Smooth muscle cell (in vitro differentiated cells): Measurements from ENCODE around the gene TLR5. TPM values are rescaled to one million over a fixed set of nuclear protein-coding genes. Genes with fewer than 3 reads are reported as not detected.

Experiments
- DNase-seq: peaks from one replicate; lab custom pipeline; 2025; ENCODE audit not compliant: unreplicated experiment; lab: John Stamatoyannopoulos, UW
- H2AFZ ChIP-seq: fragments of 200-600 bp; sonication (generic); 2 replicates; pipeline ENCODE4 v1.6.0; 2016; ENCODE audit warnings: antibody characterized with exemption, low read depth, mild to moderate bottlenecking
- H3F3A ChIP-seq: fragments of 200-600 bp; sonication (generic); 2 replicates; pipeline ENCODE4 v1.6.0; 2017; ENCODE audit warnings: antibody characterized with exemption, low read depth
- H3K27ac ChIP-seq: fragments of 200-600 bp; sonication (generic); 2 replicates; pipeline ENCODE4 v1.5.1; 2016; ENCODE audit warnings: low read depth, mild to moderate bottlenecking
- H3K27me3 ChIP-seq: fragments of 200-600 bp; sonication (generic); 2 replicates; pipeline ENCODE4 v1.6.1; 2016; ENCODE audit warnings: low read depth, mild to moderate bottlenecking
- H3K36me3 ChIP-seq: fragments of 200-600 bp; sonication (generic); 2 replicates; pipeline ENCODE4 v1.5.1; 2016; ENCODE audit warnings: low read depth
- H3K4me1 ChIP-seq: fragments of 200-600 bp; sonication (generic); 2 replicates; pipeline ENCODE4 v1.5.1; 2016; ENCODE audit warnings: low read depth
- H3K4me2 ChIP-seq: fragments of 200-600 bp; sonication (generic); 2 replicates; pipeline ENCODE4 v1.6.0; 2016; ENCODE audit warnings: mild to moderate bottlenecking
- H3K4me3 ChIP-seq: fragments of 200-600 bp; sonication (generic); 2 replicates; pipeline ENCODE4 v1.5.1; 2016; ENCODE audit warnings: mild to moderate bottlenecking
- H3K79me2 ChIP-seq: fragments of 200-600 bp; sonication (generic); 2 replicates; pipeline ENCODE4 v1.6.0; 2016; ENCODE audit warnings: low read depth, mild to moderate bottlenecking
- H3K9ac ChIP-seq: fragments of 200-600 bp; sonication (generic); 2 replicates; pipeline ENCODE4 v1.6.0; 2016; ENCODE audit warnings: low read depth
- H3K9me3 ChIP-seq: fragments of 200-600 bp; sonication (generic); replicated peaks from 2 replicates; pipeline ENCODE4 v1.5.1; 2016; ENCODE audit warnings: low read depth
- H4K20me1 ChIP-seq: fragments of 200-600 bp; sonication (generic); 2 replicates; pipeline ENCODE4 v1.6.0; 2016; ENCODE audit warnings: low read depth
- WGBS: methylation state at CpG from one replicate; pipeline ENCODE4 v1.1.7; 2016; ENCODE audit warnings: low lambda C conversion rate; 5-methylcytosine and 5-hydroxymethylcytosine counted together
- polyA plus RNA-seq: library from polyadenylated mRNA; unstranded; fragments of >200 nt; fragmentation: Nextera tagmentation; extraction: Ambion mirVana; gene quantifications from 2 replicates; pipeline ENCODE4 v1.2.1, GENCODE V29; 2016
- total RNA-seq: library from RNA; depleted of rRNA; stranded (reverse); fragments of >200 nt; gene quantifications from 2 replicates; pipeline ENCODE4 v1.2.3, GENCODE V29; 2014
- TF ChIP-seq, protein P1 (sequence below): fragments of 200-600 bp; sonication (generic); IDR thresholded peaks from 2 replicates; pipeline ENCODE4 v1.5.1; 2017; ENCODE audit warnings: borderline replicate concordance, mild to moderate bottlenecking, antibody characterized with exemption; ENCODE audit not compliant: insufficient read depth, poor library complexity, severe bottlenecking

The TLR5 gene
- total and polyA plus RNA-seq, 2 experiments from 2014 or later, result 1.0 to 2.7 TPM

DNA sequence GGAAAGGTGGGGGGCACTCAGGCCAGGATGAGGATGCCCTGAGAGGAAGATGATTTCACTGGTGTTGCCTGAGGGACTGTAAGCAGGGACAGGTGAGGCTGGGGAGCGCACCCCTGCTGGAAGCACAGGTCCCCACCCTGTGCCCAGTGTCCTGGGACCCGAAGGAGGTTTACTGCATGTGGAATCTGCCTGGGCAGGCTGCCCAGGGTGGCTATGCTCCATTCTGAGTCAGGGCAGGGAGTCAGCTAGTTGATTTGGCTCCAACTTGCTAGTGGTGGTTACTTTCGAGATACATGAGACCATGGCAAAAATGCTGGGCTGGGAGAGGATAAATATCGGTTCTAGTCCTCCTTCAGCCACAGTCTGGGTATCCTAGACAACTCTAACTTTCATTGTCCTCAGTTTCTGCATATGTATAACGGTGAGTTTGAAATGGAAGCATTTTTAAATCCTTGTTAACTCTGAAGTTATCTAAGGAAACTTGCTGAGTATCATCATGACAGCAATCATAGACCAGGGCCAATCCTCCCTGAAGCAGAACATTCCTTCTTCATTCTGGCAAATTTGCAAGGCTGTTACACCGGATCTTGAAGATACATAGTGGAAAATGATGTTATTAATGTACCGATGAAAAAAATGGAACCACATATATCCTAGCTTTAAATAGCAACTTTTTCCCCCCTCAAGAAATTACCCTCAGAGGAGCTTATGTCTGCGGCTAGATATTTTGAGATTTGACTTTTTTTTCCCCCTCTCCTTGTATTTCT, 7.7 kb downstream of the TLR5 start:
- no peak overlapping the region for H3K4me2 ChIP-seq
- no peaks in the 10 kb centered on the region for H4K20me1 ChIP-seq
- TF ChIP-seq, protein P1, sequence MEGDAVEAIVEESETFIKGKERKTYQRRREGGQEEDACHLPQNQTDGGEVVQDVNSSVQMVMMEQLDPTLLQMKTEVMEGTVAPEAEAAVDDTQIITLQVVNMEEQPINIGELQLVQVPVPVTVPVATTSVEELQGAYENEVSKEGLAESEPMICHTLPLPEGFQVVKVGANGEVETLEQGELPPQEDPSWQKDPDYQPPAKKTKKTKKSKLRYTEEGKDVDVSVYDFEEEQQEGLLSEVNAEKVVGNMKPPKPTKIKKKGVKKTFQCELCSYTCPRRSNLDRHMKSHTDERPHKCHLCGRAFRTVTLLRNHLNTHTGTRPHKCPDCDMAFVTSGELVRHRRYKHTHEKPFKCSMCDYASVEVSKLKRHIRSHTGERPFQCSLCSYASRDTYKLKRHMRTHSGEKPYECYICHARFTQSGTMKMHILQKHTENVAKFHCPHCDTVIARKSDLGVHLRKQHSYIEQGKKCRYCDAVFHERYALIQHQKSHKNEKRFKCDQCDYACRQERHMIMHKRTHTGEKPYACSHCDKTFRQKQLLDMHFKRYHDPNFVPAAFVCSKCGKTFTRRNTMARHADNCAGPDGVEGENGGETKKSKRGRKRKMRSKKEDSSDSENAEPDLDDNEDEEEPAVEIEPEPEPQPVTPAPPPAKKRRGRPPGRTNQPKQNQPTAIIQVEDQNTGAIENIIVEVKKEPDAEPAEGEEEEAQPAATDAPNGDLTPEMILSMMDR, result no peak
- H3K79me2 ChIP-seq, result no peaks in the 10 kb centered on the region
- H3K9me3 ChIP-seq, result no peaks in the 10 kb centered on the region
- H3F3A ChIP-seq, result no peaks in the 10 kb centered on the region
- DNase-seq, result no peak
- no peak overlapping the region for H3K4me3 ChIP-seq
- H3K4me1 ChIP-seq, result peaks cover 5% of the 10 kb centered on the region
- H3K27ac ChIP-seq, result no peak overlapping the region
- H3K9ac ChIP-seq, result no peak overlapping the region
- WGBS, result 84% methylated on average over 8 of the region's 8 CpGs
- no peak overlapping the region for H2AFZ ChIP-seq
- H3K36me3 ChIP-seq, result no peaks in the 10 kb centered on the region
- H3K27me3 ChIP-seq, result no peaks in the 10 kb centered on the region

DNA sequence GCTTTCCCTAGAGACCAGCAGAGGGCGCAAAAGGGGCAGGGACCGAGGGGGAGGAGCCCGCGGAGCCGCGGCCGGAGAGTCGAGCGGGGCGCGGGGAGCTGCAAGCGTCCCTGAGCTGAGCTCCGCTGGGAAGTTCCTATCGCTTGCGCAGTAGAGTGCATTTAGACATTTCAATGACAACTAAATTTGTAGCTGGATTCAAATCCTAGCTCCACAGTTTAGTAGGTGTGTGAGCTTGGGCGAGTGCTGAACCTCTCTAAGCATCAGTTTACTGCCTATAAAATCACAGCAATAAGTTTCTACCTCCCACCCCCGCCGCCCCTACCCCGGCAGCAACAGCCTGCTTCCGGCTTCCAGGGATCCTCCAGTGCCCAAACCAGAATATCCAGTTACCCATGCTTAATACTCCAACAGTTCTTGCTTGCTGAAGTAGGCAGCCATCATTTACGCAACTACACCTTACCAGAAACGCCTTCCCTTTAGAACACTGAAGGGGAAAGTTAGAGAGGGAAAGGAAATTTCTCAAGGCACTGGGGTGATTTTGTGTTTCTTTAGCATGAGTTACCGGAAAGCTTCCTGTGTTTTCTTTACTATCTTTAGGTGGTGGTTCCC, 9.1 kb downstream of the TLR5 start:
- WGBS, result 5% methylated on average over 19 of the region's 23 CpGs
- H3F3A ChIP-seq, result no peaks in the 10 kb centered on the region
- H3K27me3 ChIP-seq, result no peaks in the 10 kb centered on the region
- no peak overlapping the region for H3K27ac ChIP-seq
- TF ChIP-seq, protein P1, result peak; percentile 97
- no peak overlapping the region for H3K9ac ChIP-seq
- peak; percentile 54 for DNase-seq
- peak overlapping the region; percentile 64 for H2AFZ ChIP-seq
- peaks cover 5% of the 10 kb centered on the region for H3K4me1 ChIP-seq
- no peaks in the 10 kb centered on the region for H4K20me1 ChIP-seq
- no peaks in the 10 kb centered on the region for H3K9me3 ChIP-seq
- H3K4me2 ChIP-seq, result peak overlapping the region; percentile 80
- H3K79me2 ChIP-seq, result no peaks in the 10 kb centered on the region
- no peaks in the 10 kb centered on the region for H3K36me3 ChIP-seq
- peak overlapping the region; percentile 49 for H3K4me3 ChIP-seq

DNA sequence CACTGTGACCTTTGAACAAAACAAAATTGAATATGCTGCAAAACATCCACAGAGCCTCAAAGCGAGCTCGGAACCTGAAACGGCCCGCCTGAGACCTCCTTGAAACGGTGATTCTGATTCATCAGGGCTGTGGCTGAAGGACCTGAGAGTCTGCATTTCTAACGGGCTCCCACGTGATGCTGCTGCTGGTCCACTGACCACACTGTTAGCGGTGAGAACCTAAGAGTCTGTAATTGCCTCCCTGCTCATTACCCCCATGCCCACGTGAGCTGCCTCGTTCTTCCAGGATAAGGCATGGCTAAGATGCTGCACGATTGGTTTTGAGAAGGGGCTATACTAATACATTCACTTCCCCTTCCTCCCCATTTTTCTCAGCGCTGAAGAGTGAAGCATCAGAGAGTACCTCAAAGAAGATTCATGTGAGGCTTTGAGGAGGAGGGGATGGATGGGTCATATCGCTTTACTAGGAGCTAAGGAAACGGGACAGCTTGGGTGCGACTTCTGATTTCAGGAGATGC, 9.7 kb downstream of the TLR5 start:
- no peaks in the 10 kb centered on the region for H3K36me3 ChIP-seq
- H4K20me1 ChIP-seq, result no peaks in the 10 kb centered on the region
- H3K9ac ChIP-seq, result no peak overlapping the region
- peak overlapping the region; percentile 80 for H3K4me2 ChIP-seq
- WGBS, result 36% methylated on average over 15 of the region's 15 CpGs
- no peak for DNase-seq
- peak overlapping the region; percentile 49 for H3K4me3 ChIP-seq
- H3K4me1 ChIP-seq, result peaks cover 5% of the 10 kb centered on the region
- TF ChIP-seq, protein P1, result no peak
- no peak overlapping the region for H2AFZ ChIP-seq
- H3K79me2 ChIP-seq, result no peaks in the 10 kb centered on the region
- H3K9me3 ChIP-seq, result no peaks in the 10 kb centered on the region
- H3K27ac ChIP-seq, result no peak overlapping the region
- no peaks in the 10 kb centered on the region for H3K27me3 ChIP-seq
- H3F3A ChIP-seq, result no peaks in the 10 kb centered on the region
